Measurements from ENCODE around the gene NHEJ1. TPM values are rescaled to one million over a fixed set of nuclear protein-coding genes. Genes with fewer than 3 reads are reported as not detected.

The NHEJ1 gene
- total and polyA plus RNA-seq, 11 donors: 3.7 to 17.0 (median 8.0) TPM

GRCh38 chr2:219118504-219118903 lies 42.1 kb downstream of the NHEJ1 start:
- WGBS, 4 donors: 39 to 52% (median 45%) methylated on average over 12 of the region's 12 CpGs
- H3K36me3 ChIP-seq: no peaks in the 10 kb centered on the region
- TF ChIP-seq CTCF (IDR thresholded peaks at IDR 0.05) (no peak), POLR2A (IDR thresholded peaks at IDR 0.05) (no peak)
- H3K27ac ChIP-seq: peak overlapping the region in 1 of 12 donors; percentile 38
- peak; percentile 24 to 67 (median 33) for DNase-seq
- peak in 3 of 4 donors; percentile 57 to 86 (median 68) for ATAC-seq
- no peaks in the 10 kb centered on the region for H3K9me3 ChIP-seq
- peak overlapping the region in 1 of 12 donors; percentile 15 for H3K4me3 ChIP-seq
- H3K27me3 ChIP-seq: no peaks in the 10 kb centered on the region
- intact Hi-C loops (cut with DNase I): loop anchor here in 9 of 10 donors (1.0 to 5.0 kb wide), 7 partner anchors 41 to 61 kb away; no protein-coding TSS in a partner anchor
- peaks cover 0 to 16% (median 4%) of the 10 kb centered on the region in 12 donors for H3K4me1 ChIP-seq

GRCh38 chr2:219116776-219117646 lies 43.6 kb downstream of the NHEJ1 start:
- ATAC-seq (peak in 1 of 4 donors; percentile 20), DNase-seq (no peak)
- 91 to 94% (median 92%) methylated on average over 8 of the region's 8 CpGs for WGBS, 4 donors
- no peak overlapping the region for H3K27ac ChIP-seq
- no peaks in the 10 kb centered on the region for H3K36me3 ChIP-seq
- no peak overlapping the region for H3K4me3 ChIP-seq
- H3K9me3 ChIP-seq: no peaks in the 10 kb centered on the region
- H3K27me3 ChIP-seq: no peaks in the 10 kb centered on the region
- TF ChIP-seq POLR2A (IDR thresholded peaks at IDR 0.05): no peak
- TF ChIP-seq CTCF (IDR thresholded peaks at IDR 0.05): no peak
- intact Hi-C loops (cut with DNase I): loop anchor here in 5 of 10 donors (5.0 kb wide), 3 partner anchors 40 to 60 kb away; no protein-coding TSS in a partner anchor
- H3K4me1 ChIP-seq: peaks cover 0 to 16% (median 4%) of the 10 kb centered on the region in 12 donors

- intact Hi-C loops (cut with DNase I): no loop called here
- Histone ChIP-seq H3K27me3 (no peaks in the 10 kb centered on the region), H3K36me3 (no peaks in the 10 kb centered on the region), H3K4me3 (no peak overlapping the region), H3K4me1 (peaks cover 0 to 21% (median 5%) of the 10 kb centered on the region in 12 donors), H3K9me3 (no peaks in the 10 kb centered on the region), H3K27ac (no peak overlapping the region)
- no peak for DNase-seq
- WGBS, 4 donors: 90 to 91% (median 90%) methylated on average over 9 of the region's 9 CpGs
- ATAC-seq: no peak
- TF ChIP-seq POLR2A (IDR thresholded peaks at IDR 0.05): no peak
- no peak for TF ChIP-seq CTCF (IDR thresholded peaks at IDR 0.05)
Observed at GRCh38 chr2:219112651-219113338, 47.8 kb downstream of the NHEJ1 start.

- Histone ChIP-seq H3K9me3 (no peaks in the 10 kb centered on the region), H3K36me3 (no peaks in the 10 kb centered on the region), H3K4me3 (no peak overlapping the region), H3K4me1 (peaks cover 0 to 25% (median 8%) of the 10 kb centered on the region in 12 donors), H3K27me3 (no peaks in the 10 kb centered on the region), H3K27ac (no peak overlapping the region)
- DNase-seq (no peak), ATAC-seq (no peak)
- WGBS, 4 donors: 94 to 99% (median 95%) methylated on average over 2 of the region's 2 CpGs
- intact Hi-C loops (cut with DNase I): no loop called here
- TF ChIP-seq CTCF (IDR thresholded peaks at IDR 0.05): no peak
- no peak for TF ChIP-seq POLR2A (IDR thresholded peaks at IDR 0.05)
Observed at GRCh38 chr2:219112062-219112406, 48.6 kb downstream of the NHEJ1 start.

Data from heart left ventricle (tissue), 16 donors.